Measurements from ENCODE around the gene VWA3A.
"Not testable (repeated sequence)": the region's sequence is repeated elsewhere in the genome, so short reads cannot be mapped to it uniquely, and the experiment has no call there.

Gene VWA3A

DNA sequence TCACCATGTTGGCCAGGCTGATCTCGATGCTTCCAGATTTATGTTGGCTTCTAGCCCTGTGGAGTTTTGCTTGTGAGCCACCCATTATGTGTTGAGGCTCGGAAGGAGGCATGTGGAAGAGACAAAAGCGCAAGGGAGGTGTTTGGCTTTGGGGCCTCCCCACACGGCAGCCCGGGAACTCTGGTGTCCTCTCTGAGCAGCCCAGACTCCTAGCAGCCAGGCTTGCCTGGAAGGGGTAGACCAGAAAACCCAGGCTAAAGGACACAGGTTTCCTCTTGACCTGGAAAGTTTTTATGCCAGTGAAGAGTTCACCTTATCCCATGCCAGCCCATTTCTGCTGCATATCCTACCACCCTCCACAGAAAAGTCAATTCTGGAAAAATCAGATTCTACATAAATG is 91.0 kb downstream of the VWA3A start:
- no peak for DNase-seq (ENCODE audit: low read depth)

GRCh38 chr16:22183901-22184614 is 91.7 kb downstream of the VWA3A start:
- DNase-seq (ENCODE audit: low read depth) = no peak

DNA sequence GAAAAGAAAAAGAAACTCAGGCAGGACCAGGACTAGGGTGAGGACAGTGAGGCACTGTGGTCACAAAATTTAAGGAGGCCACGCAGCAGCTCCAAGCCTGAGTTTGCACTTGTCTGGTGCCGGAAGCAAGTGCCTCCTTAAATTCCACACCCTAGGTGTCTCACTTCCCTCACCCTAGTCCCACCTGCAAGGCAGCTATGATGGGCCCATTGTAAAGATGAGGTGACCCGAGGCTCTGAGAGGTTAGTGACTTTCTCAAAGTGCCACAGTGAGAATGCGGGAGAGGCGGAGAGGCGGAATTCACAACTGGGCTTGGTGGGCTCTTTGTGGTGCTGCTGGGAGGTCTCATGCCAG is 92.3 kb downstream of the VWA3A start:
- no peak for DNase-seq (ENCODE audit: low read depth)

GRCh38 chr16:22186517-22186916 is 94.2 kb downstream of the VWA3A start:
- no peak for DNase-seq (ENCODE audit: low read depth)

DNA sequence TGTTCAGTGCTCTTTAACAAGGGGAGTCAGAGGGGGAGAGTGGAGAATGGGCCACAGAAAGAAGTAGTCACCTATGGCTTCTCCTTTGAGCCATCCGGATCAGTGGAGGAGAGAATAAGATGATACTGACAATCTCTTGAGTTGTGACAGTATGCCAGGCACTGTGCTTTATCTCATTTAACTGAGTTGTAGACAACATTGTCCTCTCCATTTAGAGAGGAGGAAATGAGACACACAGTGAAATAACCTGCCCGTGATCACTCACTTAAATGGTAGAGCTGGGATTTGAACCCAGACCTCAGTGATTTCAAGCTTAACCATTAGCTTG is 95.9 kb downstream of the VWA3A start:
- no peak for DNase-seq (ENCODE audit: low read depth)

GRCh38 chr16:22188595-22189442 is 96.5 kb downstream of the VWA3A start:
- peak; percentile 76 for DNase-seq (ENCODE audit: low read depth)

- DNase-seq (ENCODE audit: low read depth) = no peak
Measured at GRCh38 chr16:22189473-22190080, 97.2 kb downstream of the VWA3A start.

DNA sequence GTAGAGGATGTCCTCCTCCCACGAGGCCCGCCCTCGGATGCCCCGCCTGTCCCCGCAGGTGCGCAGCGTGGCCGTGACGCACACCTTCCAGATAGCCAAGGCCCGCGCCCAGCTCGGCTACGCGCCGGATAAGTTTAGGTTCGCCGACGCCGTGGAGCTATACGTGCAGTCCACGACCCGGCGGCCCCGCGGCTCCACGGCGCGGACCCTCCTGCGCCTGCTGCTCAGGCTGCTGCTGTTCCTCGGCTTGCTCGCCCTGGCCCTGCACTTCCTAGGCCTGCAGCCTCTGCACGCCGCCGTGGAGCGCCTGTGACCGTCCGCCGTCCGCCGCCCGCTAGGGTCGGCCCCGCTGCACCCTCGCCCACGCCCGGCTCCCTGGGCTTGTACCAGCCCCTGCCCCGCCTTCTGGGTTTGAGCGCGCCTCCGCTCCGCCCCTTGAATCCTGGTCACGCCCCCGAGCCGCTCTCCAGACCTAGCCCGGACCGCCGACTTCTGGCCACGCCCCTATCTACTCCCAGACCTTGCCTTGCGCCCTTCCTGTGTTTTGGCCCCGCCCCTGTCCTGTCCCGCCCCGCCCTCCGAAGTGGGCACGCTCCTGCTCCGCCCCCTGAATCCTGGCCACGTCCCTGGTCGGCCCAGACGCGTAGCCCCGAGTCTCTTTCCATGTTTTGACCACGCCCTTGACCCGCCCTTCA is 97.9 kb downstream of the VWA3A start:
- DNase-seq (ENCODE audit: low read depth) = peak; percentile 19

- DNase-seq (ENCODE audit: low read depth) = peak; percentile 99
Measured at GRCh38 chr16:22190776-22191531, 98.6 kb downstream of the VWA3A start.

GRCh38 chr16:22191532-22192260 is 99.4 kb downstream of the VWA3A start:
- no peak for DNase-seq (ENCODE audit: low read depth)

DNA sequence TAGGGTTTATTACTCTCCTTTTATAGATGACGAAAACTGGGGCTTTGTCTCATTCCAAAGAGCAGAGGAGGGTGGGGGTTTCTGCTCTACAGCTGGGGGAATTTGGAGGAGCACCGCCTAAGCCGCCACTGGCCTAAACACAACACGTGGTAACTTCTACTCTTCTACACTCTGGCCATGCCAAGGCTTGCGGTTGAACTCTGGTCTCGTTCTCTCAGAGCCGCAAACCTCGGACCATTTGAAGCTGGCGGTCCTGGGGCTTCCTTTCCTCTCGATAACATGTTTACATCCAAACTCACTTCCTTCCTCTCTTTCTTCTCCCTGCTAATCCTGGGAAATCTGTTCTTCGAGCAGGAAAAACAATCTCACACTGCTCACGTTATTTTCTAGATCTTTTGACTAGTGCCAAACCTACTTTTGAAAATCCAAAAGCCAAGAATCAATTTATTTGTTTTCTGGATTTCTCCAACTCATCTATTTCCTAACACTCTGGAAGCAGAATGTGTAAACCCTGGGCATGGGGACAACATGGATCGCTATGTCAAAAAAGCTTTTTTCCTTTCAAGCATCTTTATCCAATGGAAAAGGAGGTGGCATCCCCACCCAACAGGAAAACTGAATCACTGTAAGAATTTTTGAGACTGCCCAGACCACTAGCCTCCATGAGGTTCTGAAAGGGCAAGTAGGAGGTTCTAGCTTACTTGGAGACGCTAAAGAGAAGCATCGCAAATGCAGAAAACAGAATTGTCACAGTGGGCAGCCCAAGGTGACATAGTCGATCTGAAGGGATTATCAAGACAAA is 100.1 kb downstream of the VWA3A start:
- peak; percentile 91 for DNase-seq (ENCODE audit: low read depth)

DNA sequence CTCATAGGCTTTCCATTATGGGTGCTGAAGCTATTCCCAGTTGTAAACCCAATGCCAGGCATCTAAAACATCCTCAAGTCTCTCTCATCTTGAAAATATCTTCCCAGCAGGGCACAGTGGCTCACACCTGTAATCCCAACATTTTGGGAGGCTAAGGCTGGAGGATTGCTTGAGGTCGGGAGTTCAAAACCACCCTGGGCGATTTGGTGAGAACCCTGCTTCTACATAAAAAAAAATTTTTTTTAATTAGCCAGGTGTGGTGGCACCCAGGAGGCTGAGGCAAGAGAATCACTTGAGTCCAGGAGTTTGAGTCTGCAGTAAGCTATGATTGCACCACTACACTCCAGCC is 100.7 kb downstream of the VWA3A start:
- no peak for DNase-seq (ENCODE audit: low read depth)

GRCh38 chr16:22194707-22195444 is 102.5 kb downstream of the VWA3A start:
- no peak for DNase-seq (ENCODE audit: low read depth)

DNA sequence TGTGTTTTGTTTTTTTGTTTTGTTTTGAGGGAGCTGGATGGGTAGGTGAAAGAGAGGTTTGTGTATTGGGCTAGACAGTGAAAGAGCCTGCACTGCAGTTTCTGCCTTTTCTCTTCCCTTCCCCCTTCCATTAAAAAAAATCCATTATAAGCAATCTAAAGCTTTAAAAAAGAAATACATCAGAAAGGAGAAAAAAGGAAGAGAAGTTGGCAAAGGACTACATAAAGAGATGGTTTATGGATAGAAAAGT is 103.0 kb downstream of the VWA3A start:
- no peak for DNase-seq (ENCODE audit: low read depth)

DNA sequence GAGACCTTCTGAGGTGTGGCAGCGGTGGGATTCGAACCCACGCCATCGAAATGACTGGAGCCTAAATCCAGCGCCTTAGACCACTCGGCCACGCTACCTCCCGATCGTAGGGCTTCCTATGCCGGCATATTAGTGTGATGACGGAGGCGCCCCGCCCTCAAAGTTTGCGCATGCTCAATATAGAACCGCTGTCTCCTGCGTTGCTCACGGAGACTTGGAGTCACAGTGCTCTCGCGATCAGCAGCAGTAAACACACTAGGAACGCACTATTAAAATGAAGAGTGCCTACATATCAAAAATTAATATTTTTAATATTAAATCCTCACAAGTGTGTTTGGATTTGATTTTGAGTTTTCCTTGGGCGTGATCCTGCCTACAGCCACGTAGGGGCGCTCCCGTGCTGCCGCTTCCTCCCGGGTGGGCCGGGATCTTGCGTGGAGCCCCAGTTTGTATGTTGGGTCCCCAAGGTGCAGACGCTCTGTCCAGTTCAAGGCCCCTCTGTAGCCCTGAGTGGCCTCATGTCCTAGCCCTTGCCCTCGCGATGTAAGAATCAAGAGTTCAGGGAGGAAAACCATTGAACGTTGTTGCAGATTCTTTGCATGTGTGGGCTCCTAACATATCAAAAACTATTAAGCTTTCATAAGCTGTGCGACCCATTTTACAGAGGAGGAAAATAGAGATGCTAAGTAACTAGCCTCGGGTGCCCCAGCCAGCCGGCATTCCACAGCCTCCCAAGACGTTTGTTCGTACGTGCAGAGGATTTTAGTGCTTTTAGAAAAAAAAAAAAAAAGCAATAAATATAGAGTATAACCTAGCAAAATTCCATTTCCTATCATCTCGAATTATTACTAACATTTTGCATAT is 103.6 kb downstream of the VWA3A start:
- peak; percentile 78 for DNase-seq (ENCODE audit: low read depth)

DNA sequence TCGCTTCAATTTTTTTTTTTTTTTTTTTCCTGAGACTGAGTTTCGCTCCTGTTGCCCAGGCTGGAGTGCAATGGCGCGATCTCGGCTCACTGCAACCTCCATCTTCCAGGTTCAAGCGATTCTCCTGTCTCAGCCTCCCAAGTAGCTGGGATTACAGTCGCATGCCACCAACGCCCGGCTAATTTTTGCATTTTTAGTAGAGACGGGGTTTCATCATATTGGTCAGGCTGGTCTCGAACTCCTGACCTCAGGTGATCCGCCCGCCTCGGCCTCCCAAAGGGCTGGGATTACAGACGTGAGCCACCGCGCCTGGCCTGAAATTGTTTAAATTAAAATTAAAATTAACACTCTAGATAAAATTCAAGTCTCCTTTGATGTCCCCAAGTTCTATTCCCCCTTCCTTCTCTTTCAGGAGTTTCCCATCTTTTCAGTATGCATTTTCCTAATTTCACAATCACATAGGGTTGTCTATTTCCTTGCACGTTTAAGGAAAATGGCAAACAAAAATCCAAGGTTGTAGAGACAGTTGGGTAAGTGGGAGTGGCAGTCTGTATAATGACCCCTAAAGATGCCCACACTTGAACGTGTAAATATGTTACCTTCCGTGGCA is 104.3 kb downstream of the VWA3A start:
- not testable (repeated sequence) for DNase-seq (ENCODE audit: low read depth)

DNA sequence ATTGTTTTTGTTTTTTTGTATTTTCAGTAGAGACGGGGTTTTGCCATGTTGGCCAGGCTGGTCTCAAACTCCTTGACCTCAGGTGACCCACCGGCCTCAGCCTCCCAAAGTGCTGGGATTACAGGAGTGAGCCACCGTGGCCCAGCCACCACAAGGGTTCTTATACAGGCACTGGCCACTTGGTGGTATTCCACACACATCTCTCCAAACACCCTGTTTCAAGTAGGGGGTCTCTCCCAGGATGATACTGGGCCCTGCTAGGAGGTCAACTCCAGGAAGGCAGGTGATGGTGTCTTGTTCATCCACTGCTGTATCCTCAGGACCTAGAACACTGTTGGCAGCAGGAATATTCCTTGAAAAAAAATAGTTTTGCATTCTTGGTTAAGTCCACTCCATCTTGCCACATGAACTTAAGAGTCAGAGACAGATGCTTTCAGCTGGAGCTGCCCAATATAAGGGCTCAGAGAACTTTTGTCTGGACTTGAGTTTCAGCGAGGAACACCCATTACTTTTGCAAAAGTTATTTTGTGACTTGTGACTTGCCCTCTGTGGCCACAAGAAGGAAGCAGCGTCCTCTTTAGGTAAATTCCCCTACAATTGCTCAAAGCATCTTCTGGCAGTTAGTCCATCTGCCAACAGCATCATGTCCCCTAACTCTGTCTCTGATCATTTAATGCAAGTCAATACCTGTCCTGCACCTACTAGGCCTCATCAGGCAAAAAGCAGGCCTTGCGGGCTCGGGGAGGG is 106.4 kb downstream of the VWA3A start:
- no peak for DNase-seq (ENCODE audit: low read depth)

GRCh38 chr16:22202261-22202637 is 109.9 kb downstream of the VWA3A start:
- DNase-seq (ENCODE audit: low read depth) = no peak
